Mucosa of gallbladder (tissue), 1 donor: ENCODE data around the gene PRAMEF12. TPM values are rescaled to one million over a fixed set of nuclear protein-coding genes. Genes with fewer than 3 reads are reported as not detected.
"Not testable (repeated sequence)": the region's sequence is repeated elsewhere in the genome, so short reads cannot be mapped to it uniquely, and the experiment has no call there.

ENCODE experiments used
- DNase-seq: peaks from one replicate; pipeline ENCODE4 v3.0.0-alpha.2; 2020; ENCODE audit warnings: low spot score
- total RNA-seq: library from RNA; stranded (reverse); gene quantifications from one replicate; pipeline ENCODE4 v1.2.1, GENCODE V29; 2021
- donor health status: DM: no; HTN: no; CAD: no.

PRAMEF12 gene
- total RNA-seq, 1 donor from 2014 or later, result not detected

DNA sequence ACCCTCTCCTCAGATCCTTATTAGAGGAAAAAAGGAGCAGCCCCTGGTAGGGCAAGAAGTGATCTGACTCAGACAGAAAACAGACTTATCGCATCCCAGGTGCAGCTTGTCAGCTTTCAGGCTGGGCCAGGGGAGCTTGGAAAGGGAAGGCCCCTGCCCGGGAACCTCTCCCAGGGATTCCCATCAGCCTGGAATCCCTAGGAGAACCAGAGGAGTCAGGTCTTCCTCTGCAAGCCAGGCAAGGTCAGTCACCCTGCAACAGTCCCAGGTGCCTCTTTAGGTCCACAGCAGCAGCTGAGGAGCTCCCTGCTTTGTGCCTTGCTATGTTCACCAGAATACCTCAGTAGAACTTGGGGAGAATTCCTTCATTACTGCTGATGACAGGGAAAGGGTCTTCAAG lies 2.9 kb upstream of the PRAMEF12 start:
- DNase-seq, result no peak

DNA sequence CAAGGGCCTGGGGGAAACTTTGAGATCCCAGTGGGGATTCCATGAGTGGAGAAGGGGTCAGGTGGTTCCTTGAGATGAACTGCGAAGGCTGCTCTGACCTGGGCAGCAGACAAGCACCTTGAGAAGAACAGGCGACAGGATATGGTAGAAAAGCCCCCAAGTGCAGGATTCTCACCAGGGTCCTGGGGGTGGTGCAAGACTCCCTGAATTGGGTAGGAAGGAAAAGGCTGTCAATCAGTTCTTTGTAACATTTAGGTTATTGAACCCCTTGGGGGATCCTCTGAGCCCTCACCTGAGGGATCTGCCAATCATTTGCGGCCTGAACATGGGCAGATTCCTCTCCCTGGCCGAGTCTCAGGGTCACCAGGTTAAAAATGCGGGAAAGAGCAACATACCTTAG lies 2.4 kb upstream of the PRAMEF12 start:
- DNase-seq, result no peak

DNA sequence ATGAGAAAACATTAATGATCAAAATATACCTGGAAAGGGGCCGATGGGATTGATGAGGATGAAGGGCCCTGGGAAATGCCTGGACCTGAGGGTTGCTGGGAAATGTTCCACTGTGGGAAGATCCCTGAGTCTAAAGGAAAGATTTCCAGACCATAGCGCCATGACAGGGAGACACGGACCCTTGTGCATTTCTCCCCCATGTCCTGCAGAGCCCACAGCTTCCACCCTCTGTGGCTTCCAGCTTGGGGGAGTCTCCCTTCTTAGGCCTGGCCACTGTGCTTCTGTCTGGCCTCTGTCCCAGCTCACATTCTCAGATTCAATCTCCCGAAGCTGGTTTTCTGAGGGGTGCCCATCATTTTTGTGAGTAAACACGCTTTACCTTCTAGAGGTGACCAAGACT lies 1.0 kb upstream of the PRAMEF12 start:
- no peak for DNase-seq

DNA sequence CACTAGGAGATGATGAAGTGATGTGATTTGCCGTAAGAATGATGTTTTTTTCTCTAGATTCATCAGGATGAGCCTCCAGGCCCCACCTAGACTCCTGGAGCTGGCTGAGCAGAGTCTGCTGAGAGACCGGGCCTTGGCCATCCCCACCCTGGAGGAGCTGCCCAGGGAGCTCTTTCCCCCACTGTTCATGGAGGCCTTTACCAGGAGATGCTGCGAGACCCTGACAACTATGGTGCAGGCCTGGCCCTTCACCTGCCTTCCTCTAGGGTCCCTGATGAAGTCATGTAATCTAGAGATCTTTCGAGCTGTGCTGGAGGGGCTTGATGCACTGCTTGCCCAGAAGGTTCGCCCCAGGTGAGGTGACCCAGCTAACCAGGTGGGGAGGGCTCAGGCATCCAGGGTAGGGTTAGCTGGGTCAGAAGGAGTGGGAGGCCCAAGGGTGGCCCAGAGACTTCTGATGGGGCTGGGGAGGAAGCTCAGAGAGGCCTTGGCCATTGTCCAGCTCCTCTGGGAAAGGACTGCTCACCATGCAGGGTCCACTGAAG lies 1.3 kb downstream of the PRAMEF12 start:
- no peak for DNase-seq

DNA sequence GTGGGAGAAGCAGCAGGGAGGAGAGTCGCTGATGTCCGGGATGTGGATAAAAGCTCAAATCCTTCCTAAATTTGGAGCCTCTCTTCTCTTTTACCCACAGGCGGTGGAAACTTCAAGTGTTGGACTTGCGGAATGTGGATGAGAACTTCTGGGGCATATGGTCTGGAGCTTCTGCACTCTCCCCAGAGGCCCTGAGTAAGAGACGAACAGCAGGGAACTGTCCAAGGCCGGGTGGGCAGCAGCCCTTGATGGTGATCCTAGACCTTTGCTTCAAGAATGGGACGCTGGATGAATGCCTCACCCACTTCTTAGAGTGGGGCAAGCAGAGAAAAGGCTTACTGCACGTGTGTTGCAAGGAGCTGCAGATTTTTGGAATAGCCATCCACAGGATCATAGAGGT lies 1.9 kb downstream of the PRAMEF12 start:
- no peak for DNase-seq

DNA sequence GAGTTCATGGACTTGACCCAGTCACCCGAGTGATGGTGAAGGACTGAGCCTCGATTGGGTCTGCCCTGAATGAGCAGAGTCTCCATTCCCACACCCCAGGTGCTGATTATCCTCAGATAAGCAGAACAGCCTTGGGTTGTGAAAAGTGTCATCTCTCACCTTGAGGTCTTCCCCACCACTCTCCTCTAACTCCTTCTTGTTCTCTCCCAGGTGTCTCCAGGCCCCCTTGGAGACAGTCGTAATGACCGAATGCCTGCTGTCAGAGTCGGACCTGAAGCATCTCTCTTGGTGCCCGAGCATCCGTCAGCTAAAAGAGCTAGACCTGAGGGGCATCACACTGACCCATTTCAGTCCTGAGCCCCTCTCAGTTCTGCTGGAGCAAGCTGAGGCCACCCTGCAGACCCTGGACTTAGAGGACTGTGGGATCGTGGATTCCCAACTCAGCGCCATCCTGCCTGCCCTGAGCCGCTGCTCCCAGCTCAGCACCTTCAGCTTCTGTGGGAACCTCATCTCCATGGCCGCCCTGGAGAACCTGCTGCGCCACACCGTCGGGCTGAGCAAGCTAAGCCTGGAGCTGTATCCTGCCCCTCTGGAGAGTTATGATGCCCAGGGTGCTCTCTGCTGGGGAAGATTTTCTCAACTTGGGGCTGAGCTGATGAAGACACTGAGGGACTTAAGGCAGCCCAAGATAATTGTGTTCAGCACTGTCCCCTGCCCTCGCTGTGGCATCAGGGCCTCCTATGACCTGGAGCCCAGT lies 3.4 kb downstream of the PRAMEF12 start:
- no peak for DNase-seq

DNA sequence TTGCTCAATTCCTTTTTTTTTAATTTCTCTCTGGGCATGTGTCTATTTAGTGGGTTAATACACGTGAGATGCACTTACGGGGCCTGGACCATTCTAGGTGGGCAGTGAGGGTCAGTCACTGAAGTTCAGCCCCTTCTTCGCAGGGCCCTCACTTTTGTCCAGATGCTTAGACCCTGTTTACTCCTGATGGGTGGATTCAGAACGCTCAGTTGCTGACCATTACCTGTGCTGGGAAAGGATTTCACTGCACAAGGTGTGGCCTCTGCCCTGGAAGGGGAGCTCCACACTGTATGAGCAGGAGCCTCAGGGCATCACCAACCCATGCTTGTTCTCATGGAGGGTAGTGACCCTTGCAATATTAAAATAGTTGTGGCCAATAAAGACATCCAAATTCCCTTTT lies 4.5 kb downstream of the PRAMEF12 start:
- no peak for DNase-seq

DNA sequence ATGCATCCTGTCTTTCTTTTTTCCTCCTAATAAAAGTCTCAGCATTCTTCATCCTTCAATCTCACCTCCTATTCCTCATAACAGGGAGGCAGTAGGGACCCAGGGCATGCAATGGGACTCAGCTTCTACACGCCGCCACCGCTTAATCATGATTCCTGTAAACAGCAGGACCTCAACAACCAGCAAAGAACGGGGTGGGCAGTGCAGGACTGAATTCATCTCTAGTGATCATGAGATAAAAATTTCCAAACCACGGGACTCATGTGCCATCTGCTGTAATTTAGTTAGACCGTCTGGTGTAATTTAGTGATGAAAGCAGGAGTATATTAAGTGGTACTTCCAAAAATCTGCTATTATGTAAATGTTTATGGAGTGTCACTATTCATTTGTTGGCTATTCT lies 5.4 kb downstream of the PRAMEF12 start:
- no peak for DNase-seq

DNA sequence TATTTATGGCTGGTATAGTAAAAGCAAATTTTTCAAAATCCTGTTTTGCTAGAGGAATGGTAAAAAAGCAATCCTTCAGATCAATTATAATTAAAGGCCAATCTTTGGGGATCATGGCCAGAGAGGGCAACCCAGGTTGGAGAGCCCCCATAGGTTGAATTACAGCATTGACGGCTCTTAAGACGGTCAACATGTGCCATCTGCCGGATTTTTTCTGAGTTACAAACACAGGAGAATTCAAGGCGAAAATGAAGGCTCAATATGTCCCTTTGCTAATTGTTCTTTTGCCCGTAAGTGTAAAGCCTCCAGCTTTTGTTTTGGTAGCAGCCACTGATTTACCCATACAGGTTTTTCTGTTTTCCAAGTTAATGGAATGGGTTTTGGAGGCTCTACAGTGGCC lies 8.0 kb downstream of the PRAMEF12 start:
- DNase-seq, result not testable (repeated sequence)

DNA sequence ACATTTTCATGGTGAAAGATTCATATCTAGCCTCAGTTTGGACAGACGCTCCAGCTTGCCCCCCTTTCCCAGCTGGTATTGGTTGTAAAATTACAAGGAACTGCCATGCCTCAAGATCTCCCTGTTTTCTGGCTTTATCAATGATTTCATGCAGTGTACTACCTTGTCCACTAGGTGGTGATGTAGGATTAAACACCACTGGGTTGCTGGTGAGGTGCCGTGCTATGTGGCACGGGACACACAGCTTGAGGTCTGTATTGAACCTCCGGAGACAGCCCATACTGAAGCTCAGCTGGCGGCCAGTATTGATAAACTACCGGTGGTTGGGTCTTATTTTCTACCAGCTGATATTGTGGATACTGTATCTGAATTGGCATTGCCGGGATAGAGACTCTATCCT lies 10.2 kb downstream of the PRAMEF12 start:
- DNase-seq, result not testable (repeated sequence)

DNA sequence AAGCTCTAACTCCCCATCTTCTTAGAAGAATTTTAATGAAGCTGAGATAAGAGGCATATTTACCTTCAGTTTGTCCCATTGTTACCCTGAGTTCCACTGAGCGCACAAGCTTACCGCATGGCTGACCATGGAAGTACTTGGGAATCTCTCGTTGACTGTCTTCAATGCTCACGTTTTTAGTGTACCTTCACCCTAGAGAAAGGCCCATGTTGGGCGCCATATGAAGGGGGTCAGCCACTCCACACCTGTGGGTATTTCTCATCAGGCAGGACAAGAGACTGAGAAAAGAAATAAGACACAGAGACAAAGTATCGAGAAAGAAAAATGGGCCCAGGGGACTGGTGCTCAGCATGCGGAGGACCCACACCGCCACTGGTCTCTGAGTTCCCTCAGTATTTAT lies 11.2 kb downstream of the PRAMEF12 start:
- DNase-seq, result not testable (repeated sequence)

DNA sequence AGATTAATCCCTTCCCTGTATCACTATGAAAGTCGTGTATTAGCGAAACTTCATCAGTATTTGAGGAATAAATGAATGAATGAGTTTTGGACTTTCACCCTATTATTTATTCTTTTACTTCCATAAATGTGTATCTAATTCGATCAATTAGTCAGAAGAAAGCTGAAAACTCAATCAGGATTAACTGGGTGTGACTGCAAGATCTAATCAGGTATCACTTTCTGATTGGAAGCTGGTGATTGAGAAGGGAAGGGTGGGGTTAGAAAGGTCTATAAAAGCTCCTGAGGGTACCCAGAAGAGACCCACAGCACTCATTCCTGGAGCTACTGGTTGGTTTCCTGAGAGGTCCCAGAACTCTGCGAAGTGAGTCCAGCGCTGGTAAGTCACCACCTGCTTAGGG lies 17.6 kb downstream of the PRAMEF12 start, which contains the start of gene PRAMEF1:
Gene PRAMEF1, plus strand, starts transcription at position 301 of the 400 bp plus-strand sequence. CDS start 1,831 bp downstream, outside the sequence.
- not testable (repeated sequence) for DNase-seq

DNA sequence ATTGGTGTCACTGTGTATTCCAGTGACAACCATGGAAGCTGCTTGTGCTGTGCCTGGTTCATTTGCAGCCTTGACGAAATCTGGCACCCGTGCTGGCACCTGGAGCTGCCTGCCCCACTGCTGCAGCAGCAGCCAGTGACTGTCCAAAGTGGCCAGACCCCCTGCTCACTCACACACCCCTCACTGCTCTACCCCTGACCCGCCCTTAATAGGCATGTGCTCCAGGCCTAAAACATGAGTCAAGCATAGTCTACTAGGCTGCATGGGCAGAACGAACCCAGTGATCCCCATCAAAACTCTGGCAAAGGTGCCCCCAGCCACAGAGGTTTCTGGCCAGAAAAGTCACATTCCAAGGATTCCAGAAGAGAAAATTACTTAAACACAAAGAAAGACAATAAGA lies 25.4 kb downstream of the PRAMEF12 start:
- DNase-seq, result no peak

DNA sequence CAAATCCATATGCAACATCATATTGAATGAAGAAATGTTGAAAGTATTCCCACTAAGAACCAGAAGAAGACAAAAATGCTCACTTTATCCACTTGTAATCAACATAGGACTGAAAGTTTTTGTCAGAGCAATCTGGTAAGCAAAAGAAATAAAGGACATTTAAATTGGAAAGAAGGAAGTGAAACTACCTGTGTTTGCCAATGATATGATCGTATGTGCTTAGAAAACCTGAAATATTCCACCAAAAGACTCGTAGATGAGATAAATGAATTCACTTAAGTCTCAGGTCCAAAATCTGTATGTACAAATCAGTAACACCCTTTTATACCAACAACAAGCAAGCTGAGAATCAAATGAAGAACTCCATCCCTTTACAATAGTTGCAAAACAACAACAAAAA lies 26.2 kb downstream of the PRAMEF12 start:
- DNase-seq, result no peak

DNA sequence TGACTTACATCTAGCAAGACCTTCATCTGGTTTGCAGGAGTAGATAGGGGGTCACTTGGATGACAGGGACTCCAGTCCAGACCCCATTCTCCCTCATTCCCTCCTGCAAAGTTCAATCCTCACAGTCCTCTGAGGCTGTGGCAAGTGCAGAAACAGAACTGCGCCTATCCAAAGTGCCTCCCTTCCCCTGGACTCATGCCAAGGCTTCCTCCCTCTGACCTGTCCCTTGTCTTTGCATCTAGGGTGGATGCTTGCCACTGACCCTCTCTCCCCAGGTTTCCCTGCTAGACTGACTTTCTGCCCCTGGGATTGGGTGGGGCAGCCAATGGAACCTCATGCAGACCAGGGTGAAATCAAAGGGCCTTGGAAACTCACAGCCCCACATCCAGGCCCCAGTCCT lies 36.4 kb downstream of the PRAMEF12 start:
- DNase-seq, result no peak

DNA sequence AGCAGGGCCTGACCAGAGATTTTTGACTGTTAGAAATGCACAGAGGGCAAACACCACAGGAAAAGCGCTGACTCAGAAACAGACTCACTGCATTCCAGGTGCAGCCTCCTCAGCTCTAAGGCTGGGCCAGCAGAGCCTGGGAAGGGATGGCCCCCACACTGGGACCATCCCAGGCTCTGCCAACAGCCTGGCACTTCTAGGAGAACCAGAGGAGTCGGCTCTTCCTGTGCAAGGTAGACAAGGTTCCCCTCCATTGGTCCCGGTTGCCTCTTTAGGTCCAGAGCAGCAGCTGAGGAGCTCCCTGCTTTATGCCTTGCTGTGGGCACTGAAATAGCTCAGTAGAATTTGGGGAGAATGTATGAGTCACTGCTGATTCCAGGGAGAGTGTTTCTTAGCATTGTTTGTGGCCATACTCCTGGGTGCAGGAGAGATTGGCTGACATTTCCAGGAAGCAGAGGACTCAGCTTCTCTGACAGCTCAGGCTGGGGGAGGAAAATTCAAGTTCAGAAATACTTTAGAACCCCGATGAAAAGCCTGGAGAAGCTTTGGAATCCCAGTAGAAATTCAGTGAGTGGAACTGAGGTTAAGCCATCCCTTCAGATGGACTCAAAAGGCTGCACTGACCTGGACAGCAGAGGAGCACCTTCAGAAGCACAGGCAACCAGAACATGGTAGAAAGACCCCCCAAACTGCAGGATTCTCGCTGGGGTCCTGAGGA lies 37.3 kb downstream of the PRAMEF12 start:
- DNase-seq, result no peak

DNA sequence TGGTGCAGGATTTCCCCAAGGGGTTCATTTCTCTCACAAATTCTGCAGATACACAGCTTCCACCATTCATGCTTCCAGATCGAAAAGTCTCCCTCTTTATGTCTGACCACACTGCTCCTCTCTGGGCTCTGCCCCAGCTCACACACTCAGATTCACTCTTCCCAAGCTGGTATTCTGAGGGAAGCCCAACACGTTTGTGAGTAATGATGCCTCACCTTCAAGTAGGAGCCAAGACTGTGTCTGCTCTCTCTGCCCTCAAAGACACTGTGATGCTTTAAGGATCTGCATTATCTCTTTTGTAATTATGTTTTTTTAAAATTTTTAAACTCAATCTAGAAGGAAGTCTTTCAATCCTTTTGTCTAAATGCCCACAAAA lies 37.9 kb downstream of the PRAMEF12 start:
- no peak for DNase-seq

DNA sequence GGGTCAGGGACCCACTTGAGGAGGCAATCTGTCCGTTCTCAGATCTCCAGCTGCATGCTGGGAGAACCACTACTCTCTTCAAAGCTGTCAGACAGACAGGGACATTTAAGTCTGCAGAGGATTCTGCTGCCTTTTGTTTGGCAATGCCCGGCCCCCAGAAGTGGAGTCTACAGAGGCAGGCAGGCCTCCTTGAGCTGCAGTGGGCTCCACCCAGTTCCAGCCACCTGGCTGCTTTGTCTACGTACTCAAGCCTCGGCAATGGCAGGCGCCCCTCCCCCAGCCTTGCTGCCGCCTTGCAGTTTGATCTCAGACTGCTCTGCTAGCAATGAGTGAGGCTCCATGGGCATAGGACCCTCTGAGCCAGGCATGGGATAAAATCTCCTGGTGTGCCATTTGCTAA lies 45.5 kb downstream of the PRAMEF12 start:
- not testable (repeated sequence) for DNase-seq

Other genes with a start within 250 kb of the PRAMEF12 start
- gene DHRS3, start 155.5 kb upstream of the PRAMEF12 start, total RNA-seq, result 168 TPM
- gene AADACL4, start 129.7 kb upstream of the PRAMEF12 start, total RNA-seq, result not detected
- not detected for gene AADACL3, start 57.6 kb upstream of the PRAMEF12 start, total RNA-seq
- gene CFAP107, start 27.5 kb upstream of the PRAMEF12 start, total RNA-seq, result not detected
- not detected for gene PRAMEF1, start 17.7 kb downstream of the PRAMEF12 start, total RNA-seq
- not detected for gene PRAMEF11, start 57.7 kb downstream of the PRAMEF12 start, total RNA-seq
- not detected for gene HNRNPCL1, start 75.0 kb downstream of the PRAMEF12 start, total RNA-seq
- gene PRAMEF2, start 83.3 kb downstream of the PRAMEF12 start, total RNA-seq, result not detected
- gene PRAMEF4, start 112.5 kb downstream of the PRAMEF12 start, total RNA-seq, result not detected
- not detected for gene PRAMEF10, start 124.5 kb downstream of the PRAMEF12 start, total RNA-seq
- gene PRAMEF7, start 142.9 kb downstream of the PRAMEF12 start, total RNA-seq, result not detected
- not detected for gene PRAMEF6, start 173.8 kb downstream of the PRAMEF12 start, total RNA-seq